Measurements from ENCODE around the gene FBXO36. TPM values are rescaled to one million over a fixed set of nuclear protein-coding genes. Genes with fewer than 3 reads are reported as not detected.

The FBXO36 gene
- total RNA-seq, 1 experiment from 2014 or later = 0.42 TPM

GRCh38 chr2:229931241-229931640, 8.9 kb downstream of the FBXO36 start:
- TF ChIP-seq CTCF (IDR thresholded peaks at IDR 0.05; ENCODE audit: unreplicated experiment) = no peak
- no peak for DNase-seq
- intact Hi-C loops (cut with micrococcal nuclease; ENCODE audit: unreplicated experiment) = no loop called here

GRCh38 chr2:229937537-229937936, 15.2 kb downstream of the FBXO36 start:
- TF ChIP-seq CTCF (IDR thresholded peaks at IDR 0.05; ENCODE audit: unreplicated experiment) = no peak
- BruUV-seq (replicated peaks) = no TSS peak
- H3K9me3 Mint-ChIP-seq (ENCODE audit: low read depth, unreplicated experiment) = no peaks in the 10 kb centered on the region
- no peaks in the 10 kb centered on the region for H3K36me3 Mint-ChIP-seq (ENCODE audit: insufficient read depth, unreplicated experiment)
- DNase-seq = no peak
- H3K27ac Mint-ChIP-seq (ENCODE audit: unreplicated experiment) = no peak overlapping the region
- H3K27me3 Mint-ChIP-seq (ENCODE audit: unreplicated experiment) = no peaks in the 10 kb centered on the region
- no peak overlapping the region for H3K4me3 Mint-ChIP-seq (ENCODE audit: low read depth, unreplicated experiment)
- H3K4me1 Mint-ChIP-seq (ENCODE audit: low read depth, unreplicated experiment) = no peaks in the 10 kb centered on the region
- intact Hi-C loops (cut with micrococcal nuclease; ENCODE audit: unreplicated experiment) = no loop called here
- CTCF ChIA-PET = interaction anchor here (0.7 kb wide), 1 partner anchor 509 kb away, joined by 3 read pairs; no protein-coding TSS in a partner anchor

More at GRCh38 chr2:229931241-229931640, 8.9 kb downstream of the FBXO36 start:
- no TSS peak for BruUV-seq (replicated peaks)
- Mint-ChIP-seq H3K4me3 (ENCODE audit: low read depth, unreplicated experiment) (no peak overlapping the region), H3K4me1 (ENCODE audit: low read depth, unreplicated experiment) (peaks cover 8% of the 10 kb centered on the region), H3K27me3 (ENCODE audit: unreplicated experiment) (no peaks in the 10 kb centered on the region), H3K27ac (ENCODE audit: unreplicated experiment) (no peak overlapping the region), H3K9me3 (ENCODE audit: low read depth, unreplicated experiment) (no peaks in the 10 kb centered on the region), H3K36me3 (ENCODE audit: insufficient read depth, unreplicated experiment) (no peaks in the 10 kb centered on the region)
- CTCF ChIA-PET = interaction anchor here (0.7 kb wide), 1 partner anchor 53 kb away, joined by 5 read pairs; no protein-coding TSS in a partner anchor

- Mint-ChIP-seq H3K27ac (ENCODE audit: unreplicated experiment) (no peak overlapping the region), H3K9me3 (ENCODE audit: low read depth, unreplicated experiment) (no peaks in the 10 kb centered on the region), H3K27me3 (ENCODE audit: unreplicated experiment) (no peaks in the 10 kb centered on the region), H3K36me3 (ENCODE audit: insufficient read depth, unreplicated experiment) (no peaks in the 10 kb centered on the region), H3K4me1 (ENCODE audit: low read depth, unreplicated experiment) (peaks cover 5% of the 10 kb centered on the region), H3K4me3 (ENCODE audit: low read depth, unreplicated experiment) (no peak overlapping the region)
- no TSS peak for BruUV-seq (replicated peaks)
- DNase-seq = no peak
- intact Hi-C loops (cut with micrococcal nuclease; ENCODE audit: unreplicated experiment) = no loop called here
- TF ChIP-seq CTCF (IDR thresholded peaks at IDR 0.05; ENCODE audit: unreplicated experiment) = no peak
- CTCF ChIA-PET = no interaction called here
Measured at GRCh38 chr2:229942671-229943070, 20.4 kb downstream of the FBXO36 start.

GRCh38 chr2:229943171-229943570, 20.9 kb downstream of the FBXO36 start:
- Mint-ChIP-seq H3K27me3 (ENCODE audit: unreplicated experiment) (no peaks in the 10 kb centered on the region), H3K27ac (ENCODE audit: unreplicated experiment) (no peak overlapping the region), H3K4me1 (ENCODE audit: low read depth, unreplicated experiment) (peaks cover 8% of the 10 kb centered on the region), H3K4me3 (ENCODE audit: low read depth, unreplicated experiment) (no peak overlapping the region), H3K9me3 (ENCODE audit: low read depth, unreplicated experiment) (no peaks in the 10 kb centered on the region), H3K36me3 (ENCODE audit: insufficient read depth, unreplicated experiment) (no peaks in the 10 kb centered on the region)
- DNase-seq = no peak
- CTCF ChIA-PET = no interaction called here
- TF ChIP-seq CTCF (IDR thresholded peaks at IDR 0.05; ENCODE audit: unreplicated experiment) = no peak
- no TSS peak for BruUV-seq (replicated peaks)
- intact Hi-C loops (cut with micrococcal nuclease; ENCODE audit: unreplicated experiment) = no loop called here
